Spleen (tissue), 7 donors: ENCODE results near the gene ARL15.

Experiments
- CTCF ChIP-seq, 11 experiments: fragments of 200-600 bp in 7 of 11; fragments of 450-650 bp in 4 of 11; sonication (generic) in 4 of 11; IDR thresholded peaks in 8 of 11; conservative IDR thresholded peaks in 3 of 11; 1 replicate in 7 of 11; 2 replicates in 4 of 11; pipeline versions ENCODE4 v1.4.0 to v1.8.0; 2016 to 2021; ENCODE audit warnings: antibody characterized with exemption in 11 of 11, inconsistent platforms in 4 of 11, mild to moderate bottlenecking in 1 of 11
- POLR2A ChIP-seq, 3 donors: fragments of 450-650 bp; IDR thresholded peaks; one replicate each; pipeline ENCODE4 v1.5.1; 2017; ENCODE audit warnings: antibody characterized with exemption in 3 of 3, mild to moderate bottlenecking in 1 of 3
- POLR2AphosphoS5 ChIP-seq, 3 donors: sonication (generic); formaldehyde crosslinking; IDR thresholded peaks; one replicate each; pipeline ENCODE4 v1.5.1; 2017; ENCODE audit warnings: antibody characterized with exemption in 3 of 3
- donor health status: DM: no; HTN: no; CAD: no; lungs with moderate emphysema.
- donor health status: DM: no; HTN: no; CAD: no.
- donor health status: DM: no; HTN: no; CAD: no.

GRCh38 chr5:54002779-54003178 lies 307.6 kb downstream of the ARL15 start:
- TF ChIP-seq CTCF (IDR thresholded peaks at IDR 0.05 in 8 of 11, conservative IDR thresholded peaks at IDR 0.05 in 3 of 11) (no peak), POLR2AphosphoS5 (IDR thresholded peaks at IDR 0.05) (no peak), POLR2A (IDR thresholded peaks at IDR 0.05) (no peak)
